SK-N-SH (cell line): ENCODE measurements around the gene KLK15. TPM values are rescaled to one million over a fixed set of nuclear protein-coding genes. Genes with fewer than 3 reads are reported as not detected.

Experiments used
- CTCF ChIA-PET: fragments of 300-600, 350-600 bp; formaldehyde crosslinking; extraction: SDS; loops from one replicate; lab custom pipeline; 2021; lab: Yijun Ruan, JAX
- POLR2A ChIA-PET: fragments of 350-600 bp; sonication (Branson Sonifier 250); formaldehyde crosslinking; extraction: SDS; loops from one replicate; lab custom pipeline; 2020; ENCODE audit warnings: antibody characterized with exemption, inconsistent platforms; lab: Yijun Ruan, JAX
- DNase-seq: peaks from one replicate; pipeline ENCODE4 v3.0.0; 2012
- H2AFZ ChIP-seq: fragments of 200-600 bp; sonication (generic); 2 replicates; pipeline ENCODE4 v1.8.1; 2016; ENCODE audit warnings: antibody characterized with exemption, mild to moderate bottlenecking, low read depth
- H3F3A ChIP-seq: fragments of 200-600 bp; sonication (generic); replicated peaks from 2 replicates; pipeline ENCODE3; 2016; ENCODE audit warnings: antibody characterized with exemption, mild to moderate bottlenecking; ENCODE audit not compliant: insufficient read depth
- H3K27ac ChIP-seq, 2 experiments: fragments of 200-500 bp in 1 of 2; fragments of 200-600 bp in 1 of 2; sonication (Bioruptor generic) in 1 of 2; sonication (generic), shearing (Covaris generic) in 1 of 2; 2 replicates each; pipeline versions ENCODE4 v1.5.1 to v1.6.1; 2014 to 2016; ENCODE audit warnings: low read depth in 2 of 2, inconsistent platforms in 1 of 2, low read length in 1 of 2, mild to moderate bottlenecking in 1 of 2, mixed read lengths in 1 of 2
- H3K27me3 ChIP-seq: fragments of 200-600 bp; sonication (generic), shearing (Covaris generic); 2 replicates; pipeline ENCODE4 v1.6.1; 2016; ENCODE audit warnings: mixed run types; ENCODE audit not compliant: insufficient read depth
- H3K36me3 ChIP-seq, 2 experiments: fragments of 200-500 bp in 1 of 2; fragments of 200-600 bp in 1 of 2; sonication (Bioruptor generic) in 1 of 2; sonication (generic) in 1 of 2; replicated peaks in 1 of 2; 2 replicates each; pipeline versions ENCODE3 to v1.5.1; 2014 to 2016; ENCODE audit warnings: low read length in 1 of 2, mild to moderate bottlenecking in 1 of 2; ENCODE audit not compliant: insufficient read depth in 2 of 2, control insufficient read depth in 1 of 2
- H3K4me1 ChIP-seq, 2 experiments: fragments of 200-500 bp in 1 of 2; fragments of 200-600 bp in 1 of 2; sonication (Bioruptor generic) in 1 of 2; sonication (generic), shearing (Covaris generic) in 1 of 2; 2 replicates each; pipeline versions ENCODE4 v1.5.1 to v1.6.1; 2014 to 2016; ENCODE audit warnings: low read depth in 1 of 2, low read length in 1 of 2, mixed run types in 1 of 2; ENCODE audit not compliant: insufficient read depth in 2 of 2, control insufficient read depth in 1 of 2
- H3K4me2 ChIP-seq: fragments of 200-600 bp; sonication (generic), shearing (Covaris generic); 2 replicates; pipeline ENCODE4 v1.6.1; 2017; ENCODE audit warnings: mixed run types
- H3K4me3 ChIP-seq, 2 experiments: fragments of 200-500 bp in 1 of 2; fragments of 200-600 bp in 1 of 2; sonication (Bioruptor generic) in 1 of 2; sonication (generic), shearing (Covaris generic) in 1 of 2; 2 replicates each; pipeline versions ENCODE4 v1.5.1 to v1.8.1; 2014 to 2016; ENCODE audit warnings: low read depth in 2 of 2, inconsistent platforms in 1 of 2, low read length in 1 of 2, mild to moderate bottlenecking in 1 of 2, mixed read lengths in 1 of 2, moderate library complexity in 1 of 2
- H3K79me2 ChIP-seq: fragments of 200-600 bp; sonication (generic); 2 replicates; pipeline ENCODE4 v1.8.1; 2017; ENCODE audit warnings: mild to moderate bottlenecking; ENCODE audit not compliant: insufficient read depth
- H3K9ac ChIP-seq: fragments of 200-600 bp; sonication (generic); 2 replicates; pipeline ENCODE4 v1.6.1; 2017; ENCODE audit warnings: mixed run types
- H3K9me2 ChIP-seq: fragments of 200-600 bp; sonication (generic); 2 replicates; pipeline ENCODE4 v1.6.1; 2017; ENCODE audit warnings: mixed run types
- H3K9me3 ChIP-seq: fragments of 200-600 bp; sonication (generic); 2 replicates; pipeline ENCODE4 v1.6.1; 2017; ENCODE audit warnings: mixed run types, mild to moderate bottlenecking, moderate library complexity
- H4K20me1 ChIP-seq: fragments of 200-600 bp; sonication (generic); 2 replicates; pipeline ENCODE4 v1.6.1; 2017; ENCODE audit warnings: mild to moderate bottlenecking, mixed run types; ENCODE audit not compliant: insufficient read depth
- ELF1 ChIP-seq: IDR thresholded peaks from 2 replicates; pipeline ENCODE4 v1.4.0; 2012
- EP300 ChIP-seq, 2 experiments: IDR thresholded peaks; 2 replicates each; pipeline versions ENCODE4 v1.4.0 to v1.6.1; 2012; ENCODE audit warnings: borderline replicate concordance in 1 of 2, low read depth in 1 of 2, low read length in 1 of 2
- EZH2phosphoT487 ChIP-seq: fragments of 200-600 bp; sonication (generic); IDR thresholded peaks from 2 replicates; pipeline ENCODE4 v1.6.1; 2017; ENCODE audit warnings: low read depth, mixed run types, mild to moderate bottlenecking, antibody characterized with exemption, moderate library complexity, borderline replicate concordance
- FOXJ3 ChIP-seq: sonication (generic); formaldehyde crosslinking; IDR thresholded peaks from 2 replicates; pipeline ENCODE4 v1.5.1; 2020; ENCODE audit warnings: mild to moderate bottlenecking, missing genetic modification reagents
- FOXM1 ChIP-seq: IDR thresholded peaks from 2 replicates; pipeline ENCODE4 v1.4.0; 2012; ENCODE audit warnings: low read depth, mild to moderate bottlenecking
- GABPA ChIP-seq: IDR thresholded peaks from 2 replicates; pipeline ENCODE4 v1.4.0; 2012; ENCODE audit warnings: low read depth, mild to moderate bottlenecking
- GATA2 ChIP-seq: sonication (generic); formaldehyde crosslinking; IDR thresholded peaks from 2 replicates; pipeline ENCODE4 v1.5.0; 2020; ENCODE audit warnings: mild to moderate bottlenecking, missing genetic modification reagents
- MEF2A ChIP-seq: IDR thresholded peaks from 2 replicates; pipeline ENCODE4 v1.4.0; 2012; ENCODE audit warnings: low read depth, borderline replicate concordance
- NRF1 ChIP-seq: IDR thresholded peaks from 2 replicates; pipeline ENCODE4 v1.6.1; 2012; ENCODE audit warnings: low read depth, mild to moderate bottlenecking, low read length
- RAD21 ChIP-seq: IDR thresholded peaks from 2 replicates; pipeline ENCODE4 v1.6.1; 2012; ENCODE audit warnings: mild to moderate bottlenecking, low read length
- RCOR1 ChIP-seq: fragments of 150-350 bp; IDR thresholded peaks from 2 replicates; pipeline ENCODE4 v1.6.1; 2017; ENCODE audit warnings: antibody characterized with exemption, low read length
- SIN3A ChIP-seq: IDR thresholded peaks from 2 replicates; pipeline ENCODE4 v1.6.1; 2012; ENCODE audit warnings: low read depth, mild to moderate bottlenecking, low read length, moderate library complexity, borderline replicate concordance
- SMC3 ChIP-seq: IDR thresholded peaks from 2 replicates; pipeline ENCODE4 v1.6.1; 2012; ENCODE audit warnings: low read depth, low read length, improper control_type of control experiment
- TEAD4 ChIP-seq: IDR thresholded peaks from 2 replicates; pipeline ENCODE4 v1.4.0; 2012; ENCODE audit warnings: mild to moderate bottlenecking, borderline replicate concordance; ENCODE audit not compliant: insufficient read depth
- USF1 ChIP-seq: IDR thresholded peaks from 2 replicates; pipeline ENCODE4 v1.4.0; 2012; ENCODE audit warnings: low read depth, borderline replicate concordance
- USF2 ChIP-seq: fragments of 150-350 bp; IDR thresholded peaks from 2 replicates; pipeline ENCODE4 v1.6.1; 2017; ENCODE audit warnings: antibody characterized with exemption, low read length, low read depth, borderline replicate concordance
- WGBS: methylation state at CpG from one replicate; pipeline ENCODE4 v1.1.6; 2017; ENCODE audit warnings: low lambda C conversion rate; 5-methylcytosine and 5-hydroxymethylcytosine counted together
- polyA plus RNA-seq, 3 experiments: library from polyadenylated mRNA; depleted of rRNA; stranded (reverse); fragments of >200 nt; gene quantifications; 2 replicates each; pipeline ENCODE4 v1.2.3, GENCODE V29; 2012
- TF ChIP-seq, protein P1 (sequence below): IDR thresholded peaks from 2 replicates; pipeline ENCODE4 v1.6.1; 2012; ENCODE audit warnings: mild to moderate bottlenecking, low read depth, low read length, moderate library complexity
- TF ChIP-seq, protein P2 (sequence below): fragments of 200-600 bp; sonication (generic); IDR thresholded peaks from 2 replicates; pipeline ENCODE4 v1.6.1; 2017; ENCODE audit warnings: antibody characterized with exemption, mild to moderate bottlenecking, moderate library complexity
- TF ChIP-seq, protein P3 (sequence below): IDR thresholded peaks from 2 replicates; pipeline ENCODE4 v1.4.0; 2012; ENCODE audit warnings: low read depth, borderline replicate concordance

Gene KLK15
- polyA plus RNA-seq, 1 of the 3 experiments (the other 2 are of a cell fraction) = not detected

- H2AFZ ChIP-seq = peak overlapping the region; percentile 56; the same call in 1 of the 2 replicates
- H3K4me1 ChIP-seq = peaks cover 0 to 2% of the 10 kb centered on the region in 2 experiments; a peak in 1 of 4 replicates
- peaks cover 53% of the 10 kb centered on the region for H3K27me3 ChIP-seq
- DNase-seq = peak; percentile 80
- no peak overlapping the region for H3K9ac ChIP-seq
- no peaks in the 10 kb centered on the region for H3K79me2 ChIP-seq
- no peak overlapping the region for H3K27ac ChIP-seq
- TF ChIP-seq, protein P1, sequence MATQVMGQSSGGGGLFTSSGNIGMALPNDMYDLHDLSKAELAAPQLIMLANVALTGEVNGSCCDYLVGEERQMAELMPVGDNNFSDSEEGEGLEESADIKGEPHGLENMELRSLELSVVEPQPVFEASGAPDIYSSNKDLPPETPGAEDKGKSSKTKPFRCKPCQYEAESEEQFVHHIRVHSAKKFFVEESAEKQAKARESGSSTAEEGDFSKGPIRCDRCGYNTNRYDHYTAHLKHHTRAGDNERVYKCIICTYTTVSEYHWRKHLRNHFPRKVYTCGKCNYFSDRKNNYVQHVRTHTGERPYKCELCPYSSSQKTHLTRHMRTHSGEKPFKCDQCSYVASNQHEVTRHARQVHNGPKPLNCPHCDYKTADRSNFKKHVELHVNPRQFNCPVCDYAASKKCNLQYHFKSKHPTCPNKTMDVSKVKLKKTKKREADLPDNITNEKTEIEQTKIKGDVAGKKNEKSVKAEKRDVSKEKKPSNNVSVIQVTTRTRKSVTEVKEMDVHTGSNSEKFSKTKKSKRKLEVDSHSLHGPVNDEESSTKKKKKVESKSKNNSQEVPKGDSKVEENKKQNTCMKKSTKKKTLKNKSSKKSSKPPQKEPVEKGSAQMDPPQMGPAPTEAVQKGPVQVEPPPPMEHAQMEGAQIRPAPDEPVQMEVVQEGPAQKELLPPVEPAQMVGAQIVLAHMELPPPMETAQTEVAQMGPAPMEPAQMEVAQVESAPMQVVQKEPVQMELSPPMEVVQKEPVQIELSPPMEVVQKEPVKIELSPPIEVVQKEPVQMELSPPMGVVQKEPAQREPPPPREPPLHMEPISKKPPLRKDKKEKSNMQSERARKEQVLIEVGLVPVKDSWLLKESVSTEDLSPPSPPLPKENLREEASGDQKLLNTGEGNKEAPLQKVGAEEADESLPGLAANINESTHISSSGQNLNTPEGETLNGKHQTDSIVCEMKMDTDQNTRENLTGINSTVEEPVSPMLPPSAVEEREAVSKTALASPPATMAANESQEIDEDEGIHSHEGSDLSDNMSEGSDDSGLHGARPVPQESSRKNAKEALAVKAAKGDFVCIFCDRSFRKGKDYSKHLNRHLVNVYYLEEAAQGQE = no peak
- TF ChIP-seq MEF2A = no peak
- no peak for TF ChIP-seq SIN3A
- TF ChIP-seq, protein P2, sequence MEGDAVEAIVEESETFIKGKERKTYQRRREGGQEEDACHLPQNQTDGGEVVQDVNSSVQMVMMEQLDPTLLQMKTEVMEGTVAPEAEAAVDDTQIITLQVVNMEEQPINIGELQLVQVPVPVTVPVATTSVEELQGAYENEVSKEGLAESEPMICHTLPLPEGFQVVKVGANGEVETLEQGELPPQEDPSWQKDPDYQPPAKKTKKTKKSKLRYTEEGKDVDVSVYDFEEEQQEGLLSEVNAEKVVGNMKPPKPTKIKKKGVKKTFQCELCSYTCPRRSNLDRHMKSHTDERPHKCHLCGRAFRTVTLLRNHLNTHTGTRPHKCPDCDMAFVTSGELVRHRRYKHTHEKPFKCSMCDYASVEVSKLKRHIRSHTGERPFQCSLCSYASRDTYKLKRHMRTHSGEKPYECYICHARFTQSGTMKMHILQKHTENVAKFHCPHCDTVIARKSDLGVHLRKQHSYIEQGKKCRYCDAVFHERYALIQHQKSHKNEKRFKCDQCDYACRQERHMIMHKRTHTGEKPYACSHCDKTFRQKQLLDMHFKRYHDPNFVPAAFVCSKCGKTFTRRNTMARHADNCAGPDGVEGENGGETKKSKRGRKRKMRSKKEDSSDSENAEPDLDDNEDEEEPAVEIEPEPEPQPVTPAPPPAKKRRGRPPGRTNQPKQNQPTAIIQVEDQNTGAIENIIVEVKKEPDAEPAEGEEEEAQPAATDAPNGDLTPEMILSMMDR = peak; percentile 45; the same call in 1 of the 2 replicates
- TF ChIP-seq EZH2phosphoT487 = no peak
- TF ChIP-seq, protein P3, sequence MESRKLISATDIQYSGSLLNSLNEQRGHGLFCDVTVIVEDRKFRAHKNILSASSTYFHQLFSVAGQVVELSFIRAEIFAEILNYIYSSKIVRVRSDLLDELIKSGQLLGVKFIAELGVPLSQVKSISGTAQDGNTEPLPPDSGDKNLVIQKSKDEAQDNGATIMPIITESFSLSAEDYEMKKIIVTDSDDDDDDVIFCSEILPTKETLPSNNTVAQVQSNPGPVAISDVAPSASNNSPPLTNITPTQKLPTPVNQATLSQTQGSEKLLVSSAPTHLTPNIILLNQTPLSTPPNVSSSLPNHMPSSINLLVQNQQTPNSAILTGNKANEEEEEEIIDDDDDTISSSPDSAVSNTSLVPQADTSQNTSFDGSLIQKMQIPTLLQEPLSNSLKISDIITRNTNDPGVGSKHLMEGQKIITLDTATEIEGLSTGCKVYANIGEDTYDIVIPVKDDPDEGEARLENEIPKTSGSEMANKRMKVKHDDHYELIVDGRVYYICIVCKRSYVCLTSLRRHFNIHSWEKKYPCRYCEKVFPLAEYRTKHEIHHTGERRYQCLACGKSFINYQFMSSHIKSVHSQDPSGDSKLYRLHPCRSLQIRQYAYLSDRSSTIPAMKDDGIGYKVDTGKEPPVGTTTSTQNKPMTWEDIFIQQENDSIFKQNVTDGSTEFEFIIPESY = no peak
- TF ChIP-seq TEAD4 = no peak
- peak; percentile 36; the same call in 1 of the 2 replicates for TF ChIP-seq SMC3
- no peak for TF ChIP-seq FOXM1
- no peak for TF ChIP-seq GATA2
- TF ChIP-seq RCOR1 = no peak
- no peak for TF ChIP-seq USF2
- TF ChIP-seq EP300 (IDR thresholded peaks at IDR 0.05; ENCODE audit: borderline replicate concordance in 1 of 2, low read depth in 1 of 2, low read length in 1 of 2) = no peak
- peak; percentile 21; the same call in 1 of the 2 replicates for TF ChIP-seq NRF1
- no peak for TF ChIP-seq GABPA
- TF ChIP-seq USF1 = no peak
- TF ChIP-seq ELF1 = no peak
- no peak for TF ChIP-seq FOXJ3 (CRISPR knock-in tag)
- peak; percentile 47 for TF ChIP-seq RAD21
- no peak overlapping the region; the same call in 1 of the 2 replicates for H3K4me2 ChIP-seq
- H3K9me2 ChIP-seq = no peaks in the 10 kb centered on the region
- no peaks in the 10 kb centered on the region for H3K36me3 ChIP-seq
- WGBS = 13% methylated on average over 23 of the region's 26 CpGs
- H4K20me1 ChIP-seq = no peaks in the 10 kb centered on the region
- H3K4me3 ChIP-seq = no peak overlapping the region; a peak in 1 of 4 replicates
- ChIA-PET POLR2A (no interaction called here), CTCF (interaction anchor here (1.1 kb wide), 1 partner anchor 19 kb away, joined by 3 read pairs; no protein-coding TSS in a partner anchor)
- no peaks in the 10 kb centered on the region for H3K9me3 ChIP-seq
- no peaks in the 10 kb centered on the region for H3F3A ChIP-seq
Observed at GRCh38 chr19:50870417-50871089, 37.2 kb upstream of the KLK15 start.
